Left ventricle myocardium inferior (tissue), 1 donor: ENCODE results near the gene SORCS3. TPM values are rescaled to one million over a fixed set of nuclear protein-coding genes. Genes with fewer than 3 reads are reported as not detected.

Experiments
- DNase-seq: peaks from one replicate; pipeline ENCODE4 v3.0.0-alpha.2; 2020
- H3K27ac ChIP-seq: fragments of 200-600 bp; replicated peaks from 2 replicates; pipeline ENCODE4 v1.8.0; 2021
- H3K27me3 ChIP-seq: fragments of 200-600 bp; 2 replicates; pipeline ENCODE4 v1.8.0; 2021; ENCODE audit warnings: low read depth
- H3K36me3 ChIP-seq: fragments of 200-600 bp; 2 replicates; pipeline ENCODE4 v1.8.0; 2021
- H3K4me1 ChIP-seq: fragments of 200-600 bp; 2 replicates; pipeline ENCODE4 v1.8.0; 2021
- H3K4me3 ChIP-seq: fragments of 200-600 bp; 2 replicates; pipeline ENCODE4 v1.8.0; 2021; ENCODE audit warnings: mild to moderate bottlenecking, moderate library complexity
- H3K9me3 ChIP-seq: fragments of 200-600 bp; replicated peaks from 2 replicates; pipeline ENCODE4 v1.8.0; 2021
- CTCF ChIP-seq: fragments of 200-600 bp; IDR thresholded peaks from 2 replicates; pipeline ENCODE4 v1.8.0; 2021; ENCODE audit warnings: antibody characterized with exemption, mild to moderate bottlenecking, borderline replicate concordance
- intact Hi-C: fragments of 100-400 bp; cut with micrococcal nuclease; formaldehyde crosslinking; loops from one replicate; pipeline ENCODE4 v1.11.0; 2022
- total RNA-seq: library from RNA; stranded (reverse); fragmentation: NEBNext Ultra II Directional; extraction: Animal tissue kit (Norgen Biotek cat#: 25700); gene quantifications from one replicate; pipeline ENCODE4 v1.2.1, GENCODE V29; 2021
- donor health status: DM: no; HTN: yes; CAD: no; lungs with severe emphysema.

Gene SORCS3
- total RNA-seq, 1 donor from 2014 or later: 0.03 TPM

GRCh38 chr10:104835422-104835821 is 194.3 kb downstream of the SORCS3 start:
- no peak for TF ChIP-seq CTCF
- DNase-seq: no peak
- no peaks in the 10 kb centered on the region for H3K4me1 ChIP-seq
- H3K27me3 ChIP-seq: peaks cover 38% of the 10 kb centered on the region
- H3K4me3 ChIP-seq: no peak overlapping the region
- intact Hi-C loops: no loop called here
- H3K9me3 ChIP-seq: no peaks in the 10 kb centered on the region
- no peaks in the 10 kb centered on the region for H3K36me3 ChIP-seq
- H3K27ac ChIP-seq: no peak overlapping the region

- Histone ChIP-seq H3K27me3 (peaks cover 7% of the 10 kb centered on the region), H3K27ac (no peak overlapping the region), H3K4me1 (no peaks in the 10 kb centered on the region), H3K4me3 (no peak overlapping the region), H3K36me3 (no peaks in the 10 kb centered on the region), H3K9me3 (no peaks in the 10 kb centered on the region)
- DNase-seq: no peak
- intact Hi-C loops: no loop called here
- no peak for TF ChIP-seq CTCF
These were observed 201.6 kb downstream of the SORCS3 start for GRCh38 chr10:104842704-104843103.

- H3K27me3 ChIP-seq: peaks cover 12% of the 10 kb centered on the region
- H3K36me3 ChIP-seq: no peaks in the 10 kb centered on the region
- no peaks in the 10 kb centered on the region for H3K9me3 ChIP-seq
- H3K4me1 ChIP-seq: no peaks in the 10 kb centered on the region
- intact Hi-C loops: no loop called here
- no peak overlapping the region for H3K27ac ChIP-seq
- no peak for DNase-seq
- no peak overlapping the region for H3K4me3 ChIP-seq
- no peak for TF ChIP-seq CTCF
These were observed 203.0 kb downstream of the SORCS3 start for GRCh38 chr10:104844073-104844472.

GRCh38 chr10:104850023-104850422 is 208.9 kb downstream of the SORCS3 start:
- Histone ChIP-seq H3K4me3 (no peak overlapping the region), H3K36me3 (no peaks in the 10 kb centered on the region), H3K4me1 (no peaks in the 10 kb centered on the region), H3K9me3 (no peaks in the 10 kb centered on the region), H3K27me3 (peaks cover 7% of the 10 kb centered on the region), H3K27ac (no peak overlapping the region)
- no peak for DNase-seq
- intact Hi-C loops: no loop called here
- TF ChIP-seq CTCF: no peak

GRCh38 chr10:104867966-104868598 is 227.0 kb downstream of the SORCS3 start:
- no peak for TF ChIP-seq CTCF
- intact Hi-C loops: no loop called here
- no peak overlapping the region for H3K27ac ChIP-seq
- H3K27me3 ChIP-seq: peaks cover 8% of the 10 kb centered on the region
- no peaks in the 10 kb centered on the region for H3K4me1 ChIP-seq
- H3K36me3 ChIP-seq: no peaks in the 10 kb centered on the region
- no peaks in the 10 kb centered on the region for H3K9me3 ChIP-seq
- no peak overlapping the region for H3K4me3 ChIP-seq
- DNase-seq: no peak

- Histone ChIP-seq H3K4me3 (no peak overlapping the region), H3K27ac (no peak overlapping the region), H3K27me3 (peaks cover 8% of the 10 kb centered on the region), H3K36me3 (no peaks in the 10 kb centered on the region), H3K9me3 (no peaks in the 10 kb centered on the region), H3K4me1 (no peaks in the 10 kb centered on the region)
- intact Hi-C loops: no loop called here
- no peak for TF ChIP-seq CTCF
- no peak for DNase-seq
These were observed 231.6 kb downstream of the SORCS3 start for GRCh38 chr10:104872691-104873090.
